GM12892 (cell line): ENCODE results near the gene GRID1.

Experiments
- POLR2A ChIP-seq: IDR thresholded peaks from 2 replicates; pipeline ENCODE4 v1.6.1; 2011; ENCODE audit warnings: low read depth, low read length, control low read depth
- POLR2AphosphoS5 ChIP-seq: IDR thresholded peaks from 2 replicates; pipeline ENCODE4 v1.6.1; 2011; ENCODE audit warnings: low read depth, low read length, control low read depth
- TAF1 ChIP-seq: IDR thresholded peaks from 2 replicates; pipeline ENCODE4 v1.6.1; 2011; ENCODE audit warnings: low read depth, mild to moderate bottlenecking, control low read depth, low read length, borderline replicate concordance

DNA sequence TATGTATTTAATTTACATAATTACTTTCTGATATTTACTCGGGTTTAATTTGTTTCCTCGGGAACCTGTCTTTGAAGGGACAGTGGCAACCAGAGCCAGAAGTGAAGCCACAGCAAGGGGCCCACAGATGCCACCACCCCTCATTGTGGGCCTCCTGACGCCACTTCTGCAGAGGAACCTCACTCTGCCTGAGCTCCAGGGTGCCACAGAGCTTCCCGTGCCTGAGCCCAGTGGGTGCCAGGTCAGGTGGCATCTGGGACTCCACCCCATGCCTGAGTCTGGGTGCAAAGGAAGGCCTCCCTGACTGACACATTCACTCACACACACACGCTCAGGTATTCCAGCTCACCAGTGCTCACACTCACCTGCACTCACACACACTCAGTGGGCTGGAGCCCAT, 213.7 kb downstream of the GRID1 start:
- TF ChIP-seq TAF1 (no peak), POLR2AphosphoS5 (no peak), POLR2A (no peak)
